ENCODE results near the gene ADRA2B.
"Not testable (repeated sequence)": the region's sequence is repeated elsewhere in the genome, so short reads cannot be mapped to it uniquely, and the experiment has no call there.

The ADRA2B gene

DNA sequence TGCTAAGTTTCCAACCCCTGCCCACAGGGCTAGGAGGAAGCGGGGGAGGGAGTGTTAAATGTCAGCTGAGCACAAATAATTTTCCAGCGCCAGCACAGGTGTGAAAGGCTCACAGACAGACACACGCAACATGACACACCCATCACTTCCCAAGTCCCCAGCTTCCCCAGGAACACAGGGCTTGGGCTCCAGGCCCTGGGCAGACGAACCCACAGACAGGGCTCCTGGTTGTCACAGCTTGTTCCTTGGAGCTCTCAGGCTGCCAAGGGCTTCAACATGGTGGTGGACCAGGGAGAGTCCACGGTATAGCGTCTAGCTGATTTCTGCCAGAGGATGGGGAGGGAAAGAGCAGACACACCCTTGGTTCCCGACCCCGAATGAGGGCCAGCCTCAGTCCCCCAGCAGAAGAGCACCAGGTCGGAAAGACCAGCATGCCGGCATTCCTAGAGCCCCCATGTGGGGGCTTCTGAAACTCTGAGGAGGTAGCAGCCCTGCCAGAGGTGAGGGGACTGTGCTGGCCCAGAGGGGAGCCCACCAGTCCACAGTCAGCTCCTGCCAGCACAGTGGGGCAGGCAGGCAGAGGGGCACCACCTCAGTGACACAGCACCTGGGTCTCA is 27.0 kb upstream of the ADRA2B start:
- no peak for TF ChIP-seq CTCF (IDR thresholded peaks at IDR 0.05; ENCODE audit: low read depth, low read length)
- in situ Hi-C loops (cut with HindIII; ENCODE audit: low sequenced_read_pairs) = no loop called here

DNA sequence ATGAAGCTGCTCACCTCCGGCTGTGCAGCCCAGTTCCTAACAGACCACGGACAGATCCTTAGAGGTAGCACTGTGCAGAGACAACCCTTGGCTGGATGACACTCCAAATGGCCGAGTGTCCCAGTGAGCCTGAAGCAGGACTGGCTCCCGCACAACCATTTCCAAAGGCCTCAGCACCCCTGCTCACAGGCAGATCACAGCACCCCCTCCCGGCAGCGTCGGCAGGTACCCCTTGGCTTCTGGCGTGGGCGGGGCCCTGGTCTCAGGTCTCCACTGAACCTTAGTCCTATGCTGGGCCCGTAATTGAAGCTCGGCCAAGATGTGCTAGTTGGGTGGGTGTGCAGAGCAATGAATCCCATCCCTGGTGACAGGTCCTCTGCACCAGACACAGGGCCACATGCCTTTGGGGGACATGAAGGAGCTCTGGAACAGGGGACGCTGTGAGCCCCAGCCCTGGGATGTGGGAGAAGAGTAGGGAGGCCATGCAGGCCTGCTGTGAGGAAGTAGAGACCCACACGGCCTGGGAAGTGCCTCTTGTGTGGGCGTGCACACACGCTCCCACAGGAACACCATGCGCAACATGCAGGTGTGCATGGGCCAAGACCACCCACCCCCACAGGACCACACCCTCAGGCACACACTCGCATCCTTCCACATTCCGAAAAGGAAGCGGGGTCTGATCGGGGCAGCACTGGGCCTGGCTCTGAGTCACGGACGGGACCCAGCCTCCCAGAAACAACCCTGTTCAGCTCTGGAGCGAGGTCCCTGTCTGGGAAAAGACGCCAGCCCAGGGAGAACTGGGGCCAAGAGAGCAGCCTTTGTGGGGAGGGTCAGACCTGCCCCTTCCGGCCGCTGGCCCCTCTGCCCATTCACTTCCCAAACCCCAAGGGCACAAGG is 26.1 kb upstream of the ADRA2B start:
- in situ Hi-C loops (cut with HindIII; ENCODE audit: low sequenced_read_pairs) = no loop called here
- no peak for TF ChIP-seq CTCF (IDR thresholded peaks at IDR 0.05; ENCODE audit: low read depth, low read length)
- no peak overlapping the region for H3K4me3 ChIP-seq (ENCODE audit: low read depth, low read length)
- DNase-seq (ENCODE audit: low read depth, low spot score) = no peak

More for the DNA sequence above, 27.0 kb upstream of the ADRA2B start:
- H3K4me3 ChIP-seq (ENCODE audit: low read depth, low read length) = no peak overlapping the region
- no peak for DNase-seq (ENCODE audit: low read depth, low spot score)

DNA sequence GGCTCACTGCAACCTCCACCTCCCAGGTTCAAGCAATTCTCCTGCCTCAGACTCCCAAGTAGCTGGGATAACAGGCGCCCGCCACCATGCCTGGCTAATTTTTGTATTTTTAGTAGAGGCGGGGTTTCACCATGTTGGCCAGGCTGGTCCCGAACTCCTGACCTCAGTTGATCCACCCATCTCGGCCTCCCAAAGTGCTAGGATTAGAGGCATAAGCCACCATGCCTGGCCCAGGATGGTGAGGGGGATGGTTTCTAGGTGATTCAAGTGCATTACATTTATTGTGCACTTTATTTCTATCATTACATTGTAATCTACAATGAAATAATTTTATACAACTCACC is 25.2 kb upstream of the ADRA2B start:
- not testable (repeated sequence) for H3K4me3 ChIP-seq (ENCODE audit: low read depth, low read length); DNase-seq (ENCODE audit: low read depth, low spot score)

GRCh38 chr2:96140941-96141623 is 24.7 kb upstream of the ADRA2B start:
- no peak overlapping the region for H3K4me3 ChIP-seq (ENCODE audit: low read depth, low read length)
- TF ChIP-seq CTCF (IDR thresholded peaks at IDR 0.05; ENCODE audit: low read depth, low read length) = no peak
- DNase-seq (ENCODE audit: low read depth, low spot score) = no peak
- in situ Hi-C loops (cut with HindIII; ENCODE audit: low sequenced_read_pairs) = no loop called here

More for the DNA sequence above, 25.2 kb upstream of the ADRA2B start:
- in situ Hi-C loops (cut with HindIII; ENCODE audit: low sequenced_read_pairs) = not testable (repeated sequence)

- no peak for TF ChIP-seq CTCF (IDR thresholded peaks at IDR 0.05; ENCODE audit: low read depth, low read length)
- H3K4me3 ChIP-seq (ENCODE audit: low read depth, low read length) = no peak overlapping the region
- no peak for DNase-seq (ENCODE audit: low read depth, low spot score)
- in situ Hi-C loops (cut with HindIII; ENCODE audit: low sequenced_read_pairs) = no loop called here
These were observed 22.9 kb upstream of the ADRA2B start for GRCh38 chr2:96139181-96139758.

- DNase-seq (ENCODE audit: low read depth, low spot score) = peak; percentile 16
- in situ Hi-C loops (cut with HindIII; ENCODE audit: low sequenced_read_pairs) = no loop called here
- peak; percentile 74 for TF ChIP-seq CTCF (IDR thresholded peaks at IDR 0.05; ENCODE audit: low read depth, low read length)
- H3K4me3 ChIP-seq (ENCODE audit: low read depth, low read length) = no peak within 1 kb of the TSS
These were observed 22.1 kb upstream of the ADRA2B start, which contains the start of gene ASTL for GRCh38 chr2:96138179-96139145. TSS of gene ASTL (minus strand) at chr2:96138502. CDS start at chr2:96138436, 66 bp downstream.
